OCI-LY1 (cell line): ENCODE measurements around the gene TNFSF9.

Experiments
- H2AFZ ChIP-seq: fragments of 200-600 bp; sonication (generic), shearing (Covaris generic); 2 replicates; pipeline ENCODE4 v1.6.0; 2014; ENCODE audit warnings: antibody characterized with exemption, mild to moderate bottlenecking, low read length
- H3F3A ChIP-seq: fragments of 200-600 bp; sonication (generic), shearing (Covaris generic); 2 replicates; pipeline ENCODE4 v1.6.0; 2014; ENCODE audit warnings: mild to moderate bottlenecking, antibody characterized with exemption, low read length, moderate library complexity; ENCODE audit not compliant: insufficient read depth
- H3K27ac ChIP-seq: fragments of 200-600 bp; sonication (generic); 2 replicates; pipeline ENCODE4 v1.5.1; 2014; ENCODE audit warnings: low read length, mixed run types, mild to moderate bottlenecking, low read depth; ENCODE audit not compliant: poor library complexity, severe bottlenecking
- H3K27me3 ChIP-seq: fragments of 200-600 bp; sonication (generic); 2 replicates; pipeline ENCODE4 v1.6.0; 2014; ENCODE audit warnings: antibody characterized with exemption, mild to moderate bottlenecking, low read length, moderate library complexity; ENCODE audit not compliant: insufficient read depth
- H3K36me3 ChIP-seq: fragments of 200-600 bp; sonication (generic); 2 replicates; pipeline ENCODE4 v1.6.1; 2014; ENCODE audit warnings: mild to moderate bottlenecking, antibody characterized with exemption, low read length, moderate library complexity, mixed read lengths; ENCODE audit not compliant: insufficient read depth
- H3K4me1 ChIP-seq: fragments of 200-600 bp; sonication (generic); 2 replicates; pipeline ENCODE4 v1.5.1; 2014; ENCODE audit warnings: mild to moderate bottlenecking, low read length, moderate library complexity; ENCODE audit not compliant: insufficient read depth, severe bottlenecking
- H3K4me2 ChIP-seq: fragments of 200-600 bp; sonication (generic), shearing (Covaris generic); 2 replicates; pipeline ENCODE4 v1.6.1; 2014; ENCODE audit warnings: low read length
- H3K4me3 ChIP-seq: fragments of 200-600 bp; sonication (generic); 2 replicates; pipeline ENCODE4 v1.5.1; 2014; ENCODE audit warnings: low read length, low read depth, mild to moderate bottlenecking, mixed read lengths; ENCODE audit not compliant: poor library complexity, severe bottlenecking
- H3K79me2 ChIP-seq: fragments of 200-600 bp; shearing (Covaris generic); 2 replicates; pipeline ENCODE4 v1.6.1; 2016; ENCODE audit warnings: mixed run types, low read length, mixed read lengths; ENCODE audit not compliant: insufficient read depth
- H3K9ac ChIP-seq: fragments of 200-600 bp; sonication (generic), shearing (Covaris generic); 2 replicates; pipeline ENCODE4 v1.6.1; 2014; ENCODE audit warnings: mild to moderate bottlenecking, low read length, mixed read lengths
- H3K9me2 ChIP-seq: fragments of 200-600 bp; sonication (generic), shearing (Covaris generic); 2 replicates; pipeline ENCODE4 v1.6.1; 2014; ENCODE audit warnings: low read depth, mild to moderate bottlenecking, low read length, mixed read lengths
- H3K9me3 ChIP-seq: fragments of 200-600 bp; shearing (Covaris generic); 2 replicates; pipeline ENCODE4 v1.6.1; 2014; ENCODE audit warnings: low read length, mixed read lengths
- H4K20me1 ChIP-seq: fragments of 200-600 bp; sonication (generic), shearing (Covaris generic); 2 replicates; pipeline ENCODE4 v1.6.0; 2016; ENCODE audit warnings: mild to moderate bottlenecking, low read length; ENCODE audit not compliant: insufficient read depth
- EZH2 ChIP-seq: fragments of 200-600 bp; sonication (generic), shearing (Covaris generic); IDR thresholded peaks from 2 replicates; pipeline ENCODE4 v1.8.0; 2017; ENCODE audit warnings: borderline replicate concordance, mixed run types, mild to moderate bottlenecking, antibody characterized with exemption, low read length, moderate library complexity, mixed read lengths
- TF ChIP-seq, protein P1 (sequence below): fragments of 200-600 bp; sonication (generic), shearing (Covaris generic); IDR thresholded peaks from 2 replicates; pipeline ENCODE4 v1.5.1; 2017; ENCODE audit warnings: mild to moderate bottlenecking, antibody characterized with exemption, low read length, moderate library complexity, mixed read lengths

TNFSF9 gene

DNA sequence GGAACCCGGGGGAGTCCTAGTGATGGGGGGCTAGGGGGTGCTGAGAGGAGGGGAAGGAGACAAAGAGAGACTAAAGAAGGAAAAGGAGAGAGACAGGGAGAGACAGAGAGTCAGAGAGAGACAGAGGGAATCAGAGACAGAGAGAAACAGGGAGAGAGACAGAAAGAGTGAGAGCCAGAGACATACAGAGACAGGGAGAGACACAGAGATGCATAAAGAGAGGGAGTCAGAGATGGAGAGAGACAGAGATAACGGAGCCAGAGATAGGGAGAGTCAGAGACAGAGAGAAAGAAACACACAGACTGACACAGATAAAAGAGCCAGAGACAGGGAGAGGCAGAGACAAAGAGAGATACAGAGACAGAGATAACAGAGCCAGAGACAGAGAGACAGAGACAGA, 1.5 kb upstream of the TNFSF9 start:
- H3K79me2 ChIP-seq, result peaks cover 20% of the 10 kb centered on the region
- no peaks in the 10 kb centered on the region for H4K20me1 ChIP-seq
- H3K4me1 ChIP-seq, result peaks cover 53% of the 10 kb centered on the region
- H2AFZ ChIP-seq, result no peak overlapping the region
- peak overlapping the region; percentile 95 for H3K4me2 ChIP-seq
- no peaks in the 10 kb centered on the region for H3K27me3 ChIP-seq
- H3K9me3 ChIP-seq, result no peaks in the 10 kb centered on the region
- TF ChIP-seq, protein P1, sequence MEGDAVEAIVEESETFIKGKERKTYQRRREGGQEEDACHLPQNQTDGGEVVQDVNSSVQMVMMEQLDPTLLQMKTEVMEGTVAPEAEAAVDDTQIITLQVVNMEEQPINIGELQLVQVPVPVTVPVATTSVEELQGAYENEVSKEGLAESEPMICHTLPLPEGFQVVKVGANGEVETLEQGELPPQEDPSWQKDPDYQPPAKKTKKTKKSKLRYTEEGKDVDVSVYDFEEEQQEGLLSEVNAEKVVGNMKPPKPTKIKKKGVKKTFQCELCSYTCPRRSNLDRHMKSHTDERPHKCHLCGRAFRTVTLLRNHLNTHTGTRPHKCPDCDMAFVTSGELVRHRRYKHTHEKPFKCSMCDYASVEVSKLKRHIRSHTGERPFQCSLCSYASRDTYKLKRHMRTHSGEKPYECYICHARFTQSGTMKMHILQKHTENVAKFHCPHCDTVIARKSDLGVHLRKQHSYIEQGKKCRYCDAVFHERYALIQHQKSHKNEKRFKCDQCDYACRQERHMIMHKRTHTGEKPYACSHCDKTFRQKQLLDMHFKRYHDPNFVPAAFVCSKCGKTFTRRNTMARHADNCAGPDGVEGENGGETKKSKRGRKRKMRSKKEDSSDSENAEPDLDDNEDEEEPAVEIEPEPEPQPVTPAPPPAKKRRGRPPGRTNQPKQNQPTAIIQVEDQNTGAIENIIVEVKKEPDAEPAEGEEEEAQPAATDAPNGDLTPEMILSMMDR, result no peak
- no peak for TF ChIP-seq EZH2
- H3F3A ChIP-seq, result peaks cover 6% of the 10 kb centered on the region
- H3K9me2 ChIP-seq, result no peaks in the 10 kb centered on the region
- peak overlapping the region; percentile 98 for H3K27ac ChIP-seq
- peaks cover 25% of the 10 kb centered on the region for H3K36me3 ChIP-seq
- peak overlapping the region; percentile 99 for H3K9ac ChIP-seq
- peak overlapping the region; percentile 100 for H3K4me3 ChIP-seq

GRCh38 chr19:6529937-6530385, 865 bp upstream of the TNFSF9 start:
- no peaks in the 10 kb centered on the region for H3K27me3 ChIP-seq
- peaks cover 6% of the 10 kb centered on the region for H3F3A ChIP-seq
- peaks cover 20% of the 10 kb centered on the region for H3K79me2 ChIP-seq
- peak overlapping the region; percentile 98 for H3K27ac ChIP-seq
- H3K9me2 ChIP-seq, result no peaks in the 10 kb centered on the region
- no peaks in the 10 kb centered on the region for H4K20me1 ChIP-seq
- H3K4me2 ChIP-seq, result peak overlapping the region; percentile 95
- H3K36me3 ChIP-seq, result peaks cover 31% of the 10 kb centered on the region
- peaks cover 51% of the 10 kb centered on the region for H3K4me1 ChIP-seq
- no peaks in the 10 kb centered on the region for H3K9me3 ChIP-seq
- peak overlapping the region; percentile 99 for H3K9ac ChIP-seq
- TF ChIP-seq, protein P1, result no peak
- TF ChIP-seq EZH2, result no peak
- peak overlapping the region; percentile 100 for H3K4me3 ChIP-seq
- no peak overlapping the region for H2AFZ ChIP-seq

DNA sequence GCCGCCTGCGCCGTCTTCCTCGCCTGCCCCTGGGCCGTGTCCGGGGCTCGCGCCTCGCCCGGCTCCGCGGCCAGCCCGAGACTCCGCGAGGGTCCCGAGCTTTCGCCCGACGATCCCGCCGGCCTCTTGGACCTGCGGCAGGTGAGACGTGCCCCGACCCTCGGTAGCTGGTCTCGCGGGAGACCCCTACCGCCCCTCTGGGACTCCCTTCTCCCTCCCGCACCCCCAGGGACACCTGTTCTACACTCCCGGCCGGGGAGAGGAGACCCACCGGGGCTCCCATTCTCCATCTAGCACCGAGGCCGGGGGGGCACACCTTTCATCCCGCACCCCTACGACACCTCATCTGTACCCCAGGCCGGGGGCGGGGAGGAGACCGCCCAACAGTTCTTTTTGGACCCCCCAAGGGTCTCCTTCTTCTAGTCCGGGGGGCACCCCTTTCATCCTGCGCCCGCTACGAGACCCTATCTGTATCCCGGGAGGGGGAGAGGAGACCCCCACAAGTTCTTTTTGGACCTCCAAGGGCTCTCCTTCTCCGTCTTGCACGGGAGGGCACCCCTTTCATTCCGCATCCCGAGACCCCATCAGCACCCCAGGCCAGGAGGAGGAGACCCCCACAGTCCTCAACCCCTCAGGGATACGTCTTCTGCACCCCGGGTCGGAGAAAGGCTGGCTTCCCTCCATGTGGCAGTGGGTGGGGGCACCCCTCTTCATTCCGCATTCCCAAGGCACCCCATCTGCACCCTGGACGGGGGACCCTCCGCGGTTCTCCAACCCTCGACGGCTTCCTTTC, 533 bp downstream of the TNFSF9 start:
- Histone ChIP-seq H3K79me2 (peaks cover 20% of the 10 kb centered on the region), H3K4me1 (peaks cover 62% of the 10 kb centered on the region), H3K36me3 (peaks cover 43% of the 10 kb centered on the region), H3K27ac (peak overlapping the region; percentile 98), H3F3A (peaks cover 14% of the 10 kb centered on the region), H2AFZ (no peak overlapping the region), H4K20me1 (no peaks in the 10 kb centered on the region), H3K9ac (peak overlapping the region; percentile 99), H3K27me3 (no peaks in the 10 kb centered on the region), H3K4me2 (peak overlapping the region; percentile 95), H3K9me2 (no peaks in the 10 kb centered on the region), H3K9me3 (no peaks in the 10 kb centered on the region), H3K4me3 (peak overlapping the region; percentile 100)
- TF ChIP-seq, protein P1, result no peak
- no peak for TF ChIP-seq EZH2
